HG03064 (cell line): ENCODE data around the gene PATJ.
"Not testable (repeated sequence)": the region's sequence is repeated elsewhere in the genome, so short reads cannot be mapped to it uniquely, and the experiment has no call there.

Source experiments
- ATAC-seq: cut with Tn5 transposase; IDR thresholded peaks from one replicate; pipeline ENCODE4 v1.9.1; 2021; ENCODE audit warnings: low read depth; ENCODE audit not compliant: unreplicated experiment

PATJ gene

GRCh38 chr1:61743431-61743705 is 1.1 kb downstream of the PATJ start:
- ATAC-seq, result no peak

- ATAC-seq, result no peak
Measured at GRCh38 chr1:61743716-61744580, 1.7 kb downstream of the PATJ start.

- ATAC-seq, result no peak
Measured at GRCh38 chr1:61746813-61747212, 4.5 kb downstream of the PATJ start.

GRCh38 chr1:61748566-61748965 is 6.3 kb downstream of the PATJ start:
- ATAC-seq, result no peak

- ATAC-seq, result no peak
Measured at GRCh38 chr1:61749574-61749973, 7.3 kb downstream of the PATJ start.

- no peak for ATAC-seq
Measured at GRCh38 chr1:61752921-61753389, 10.7 kb downstream of the PATJ start.

GRCh38 chr1:61753998-61754508 is 11.8 kb downstream of the PATJ start:
- no peak for ATAC-seq

GRCh38 chr1:61754545-61754944 is 12.3 kb downstream of the PATJ start:
- no peak for ATAC-seq

- ATAC-seq, result no peak
Measured at GRCh38 chr1:61756773-61757172, 14.5 kb downstream of the PATJ start.

GRCh38 chr1:61757950-61758349 is 15.7 kb downstream of the PATJ start:
- no peak for ATAC-seq

GRCh38 chr1:61770131-61770530 is 27.9 kb downstream of the PATJ start:
- ATAC-seq, result no peak

- no peak for ATAC-seq
Measured at GRCh38 chr1:61776091-61776490, 33.8 kb downstream of the PATJ start.

GRCh38 chr1:61779231-61779630 is 37.0 kb downstream of the PATJ start:
- no peak for ATAC-seq

GRCh38 chr1:61781151-61781550 is 38.9 kb downstream of the PATJ start:
- ATAC-seq, result no peak

- ATAC-seq, result peak; percentile 79
Measured at GRCh38 chr1:61782771-61783170, 40.5 kb downstream of the PATJ start.

- no peak for ATAC-seq
Measured at GRCh38 chr1:61784726-61785125, 42.4 kb downstream of the PATJ start.

- no peak for ATAC-seq
Measured at GRCh38 chr1:61790837-61791236, 48.6 kb downstream of the PATJ start.

GRCh38 chr1:61797045-61797755 is 54.9 kb downstream of the PATJ start:
- ATAC-seq, result no peak

GRCh38 chr1:61801047-61801446 is 58.8 kb downstream of the PATJ start:
- not testable (repeated sequence) for ATAC-seq

GRCh38 chr1:61807606-61808140 is 65.4 kb downstream of the PATJ start:
- ATAC-seq, result no peak

- ATAC-seq, result no peak
Measured at GRCh38 chr1:61808321-61808720, 66.0 kb downstream of the PATJ start.

GRCh38 chr1:61808968-61809367 is 66.7 kb downstream of the PATJ start:
- no peak for ATAC-seq
